B cell (primary cell): ENCODE results near the gene RAD51B.

Experiments
- CTCF ChIP-seq: fragments of 200-600 bp; IDR thresholded peaks from one replicate; pipeline ENCODE4 v1.8.0; 2022; ENCODE audit warnings: antibody characterized with exemption, mild to moderate bottlenecking
- EZH2 ChIP-seq: IDR thresholded peaks from 2 replicates; pipeline ENCODE4 v1.6.1; 2012; ENCODE audit warnings: borderline replicate concordance, low read depth, mild to moderate bottlenecking, moderate library complexity, low read length; ENCODE audit not compliant: insufficient read depth, poor library complexity, severe bottlenecking

DNA sequence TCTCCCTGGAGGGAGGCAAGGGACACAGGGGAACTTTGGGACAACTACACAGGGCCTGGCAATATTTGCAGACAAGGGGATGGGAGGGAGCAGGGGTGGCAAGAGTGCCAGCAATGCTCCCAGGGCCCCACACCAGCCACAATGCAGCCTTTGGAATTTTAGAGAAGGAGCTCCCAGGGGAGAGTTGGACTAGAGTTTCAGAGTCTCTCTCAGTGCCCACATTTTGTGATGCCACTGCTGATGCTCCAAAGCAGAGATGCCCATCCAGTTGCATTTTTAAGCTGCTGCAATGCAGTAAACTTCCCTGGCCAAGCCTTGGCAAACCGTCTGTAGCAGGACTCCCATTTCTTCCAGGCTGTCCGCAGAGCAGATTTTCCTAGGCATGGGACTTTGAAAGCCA lies 874.3 kb downstream of the RAD51B start:
- TF ChIP-seq CTCF: no peak
- no peak for TF ChIP-seq EZH2
